H9 (cell line): ENCODE data around the gene HIPK2. TPM values are rescaled to one million over a fixed set of nuclear protein-coding genes. Genes with fewer than 3 reads are reported as not detected.

Source experiments
- DNase-seq: peaks from one replicate; pipeline ENCODE4 v3.0.0-alpha.2; 2017
- H2AFZ ChIP-seq: one replicate; pipeline ENCODE4 v1.6.1; 2013; ENCODE audit warnings: mild to moderate bottlenecking, low read length, control low read depth, moderate library complexity
- H2AK5ac ChIP-seq: 2 replicates; pipeline ENCODE4 v1.6.1; 2013; ENCODE audit warnings: low read length, control low read depth, mixed read lengths; ENCODE audit not compliant: insufficient read length
- H2BK120ac ChIP-seq: one replicate; pipeline ENCODE4 v1.6.1; 2013; ENCODE audit warnings: low read depth, mild to moderate bottlenecking, low read length, control low read depth, inconsistent platforms; ENCODE audit not compliant: poor library complexity, severe bottlenecking
- H2BK12ac ChIP-seq: 2 replicates; pipeline ENCODE4 v1.6.1; 2013; ENCODE audit warnings: low read length, control low read depth, mixed read lengths, low read depth; ENCODE audit not compliant: insufficient read length
- H2BK15ac ChIP-seq: 2 replicates; pipeline ENCODE4 v1.6.1; 2013; ENCODE audit warnings: low read depth, low read length, control low read depth
- H2BK20ac ChIP-seq: one replicate; pipeline ENCODE4 v1.6.1; 2013; ENCODE audit warnings: low read depth, mild to moderate bottlenecking, low read length, control low read depth, inconsistent platforms; ENCODE audit not compliant: poor library complexity, severe bottlenecking
- H2BK5ac ChIP-seq: 2 replicates; pipeline ENCODE4 v1.6.1; 2013; ENCODE audit warnings: low read length, control low read depth, mixed read lengths; ENCODE audit not compliant: insufficient read length
- H3K14ac ChIP-seq: 2 replicates; pipeline ENCODE4 v1.6.1; 2013; ENCODE audit warnings: low read length, control low read depth; ENCODE audit not compliant: insufficient read depth
- H3K18ac ChIP-seq: 2 replicates; pipeline ENCODE4 v1.6.1; 2013; ENCODE audit warnings: low read depth, mild to moderate bottlenecking, mixed read lengths, low read length, control low read depth; ENCODE audit not compliant: insufficient read length
- H3K23ac ChIP-seq: 2 replicates; pipeline ENCODE4 v1.6.1; 2013; ENCODE audit warnings: low read length, control low read depth, mixed read lengths, low read depth; ENCODE audit not compliant: insufficient read length
- H3K23me2 ChIP-seq: 2 replicates; pipeline ENCODE4 v1.6.1; 2013; ENCODE audit warnings: low read depth, mild to moderate bottlenecking, mixed read lengths, low read length, control low read depth; ENCODE audit not compliant: insufficient read length, poor library complexity, severe bottlenecking
- H3K27ac ChIP-seq: 2 replicates; pipeline ENCODE4 v1.5.1; 2013; ENCODE audit warnings: low read length, control low read depth, mixed read lengths, low read depth; ENCODE audit not compliant: insufficient read length
- H3K27me3 ChIP-seq: 2 replicates; pipeline ENCODE4 v1.6.1; 2013; ENCODE audit warnings: low read length, control low read depth, inconsistent platforms; ENCODE audit not compliant: insufficient read depth
- H3K4ac ChIP-seq: 2 replicates; pipeline ENCODE4 v1.6.1; 2013; ENCODE audit warnings: low read depth, mild to moderate bottlenecking, control low read depth, inconsistent platforms, low read length, moderate library complexity
- H3K4me1 ChIP-seq: 2 replicates; pipeline ENCODE4 v1.6.1; 2013; ENCODE audit warnings: low read length, control low read depth, inconsistent platforms; ENCODE audit not compliant: insufficient read depth
- H3K4me2 ChIP-seq: 2 replicates; pipeline ENCODE4 v1.6.1; 2013; ENCODE audit warnings: low read length, control low read depth, mixed read lengths; ENCODE audit not compliant: insufficient read length, insufficient read depth
- H3K56ac ChIP-seq: 2 replicates; pipeline ENCODE4 v1.6.1; 2013; ENCODE audit warnings: low read depth, mild to moderate bottlenecking, mixed read lengths, low read length, control low read depth; ENCODE audit not compliant: insufficient read length
- H3K79me1 ChIP-seq: 2 replicates; pipeline ENCODE4 v1.6.1; 2013; ENCODE audit warnings: low read depth, mild to moderate bottlenecking, moderate library complexity, low read length, control low read depth, inconsistent platforms; ENCODE audit not compliant: insufficient read depth, poor library complexity, severe bottlenecking
- H3K79me2 ChIP-seq: 2 replicates; pipeline ENCODE4 v1.6.1; 2013; ENCODE audit warnings: low read length, control low read depth, inconsistent platforms; ENCODE audit not compliant: insufficient read depth
- H3K9ac ChIP-seq: 2 replicates; pipeline ENCODE4 v1.6.1; 2013; ENCODE audit warnings: low read length, control low read depth, mixed read lengths; ENCODE audit not compliant: insufficient read length; ENCODE audit errors: extremely low read depth
- H3K9me3 ChIP-seq: one replicate; pipeline ENCODE4 v1.6.1; 2013; ENCODE audit warnings: low read depth, low read length, inconsistent platforms; ENCODE audit not compliant: control insufficient read depth
- H3T11ph ChIP-seq: one replicate; pipeline ENCODE4 v1.6.1; 2013; ENCODE audit warnings: mild to moderate bottlenecking, low read length, control low read depth, inconsistent platforms
- H4K20me1 ChIP-seq: one replicate; pipeline ENCODE4 v1.6.1; 2013; ENCODE audit not compliant: control insufficient read depth, insufficient read length, insufficient read depth
- H4K5ac ChIP-seq: 2 replicates; pipeline ENCODE4 v1.6.1; 2013; ENCODE audit warnings: low read depth, mild to moderate bottlenecking, mixed read lengths, low read length, control low read depth; ENCODE audit not compliant: insufficient read length
- H4K8ac ChIP-seq: replicated peaks from 2 replicates; pipeline ENCODE4 v1.6.1; 2013; ENCODE audit warnings: low read length, control low read depth, mixed read lengths, low read depth; ENCODE audit not compliant: insufficient read length
- H4K91ac ChIP-seq: 2 replicates; pipeline ENCODE4 v1.6.1; 2013; ENCODE audit warnings: low read depth, mild to moderate bottlenecking, moderate library complexity, mixed read lengths, low read length, control low read depth; ENCODE audit not compliant: insufficient read length
- H3K27ac Mint-ChIP-seq, 3 experiments: 2 replicates in 2 of 3; 3 replicates in 1 of 3; pipeline ENCODE4 v1.8.0; 2020 to 2021; ENCODE audit warnings: mixed read lengths in 3 of 3, mild to moderate bottlenecking in 1 of 3, moderate library complexity in 1 of 3
- H3K27me3 Mint-ChIP-seq: 2 replicates; pipeline ENCODE4 v1.8.0; 2021; ENCODE audit warnings: low read depth, mild to moderate bottlenecking, moderate library complexity, mixed read lengths
- H3K36me3 Mint-ChIP-seq, 3 experiments: 2 replicates in 2 of 3; 3 replicates in 1 of 3; pipeline ENCODE4 v1.8.0; 2020 to 2021; ENCODE audit warnings: low read depth in 3 of 3, mixed read lengths in 3 of 3; ENCODE audit not compliant: insufficient read depth in 1 of 3
- H3K4me1 Mint-ChIP-seq, 2 experiments: 2 replicates each; pipeline ENCODE4 v1.8.0; 2020; ENCODE audit warnings: mixed read lengths in 2 of 2
- H3K4me3 Mint-ChIP-seq, 2 experiments: 2 replicates in 1 of 2; 3 replicates in 1 of 2; pipeline ENCODE4 v1.8.0; 2020 to 2021; ENCODE audit warnings: mild to moderate bottlenecking in 2 of 2, mixed read lengths in 2 of 2, moderate library complexity in 1 of 2
- H3K9me3 Mint-ChIP-seq, 2 experiments: 2 replicates in 1 of 2; 3 replicates in 1 of 2; pipeline ENCODE4 v1.8.0; 2020; ENCODE audit warnings: mild to moderate bottlenecking in 2 of 2, mixed read lengths in 2 of 2, moderate library complexity in 1 of 2
- WGBS: extraction: QIAGEN DNeasy Blood & Tissue Kit; methylation state at CpG from one replicate; pipeline ENCODE4 v1.1.7; 2013; ENCODE audit warnings: missing lambda C conversion rate, low lambda C conversion rate, mixed read lengths; ENCODE audit not compliant: insufficient read length; ENCODE audit errors: extremely low coverage; 5-methylcytosine and 5-hydroxymethylcytosine counted together
- total RNA-seq: library from RNA; stranded (reverse); gene quantifications from 2 replicates; pipeline ENCODE4 v1.2.1, GENCODE V29; 2021
- TF ChIP-seq, protein P1 (sequence below): fragments of 200-600 bp; sonication (generic); conservative IDR thresholded peaks from 3 replicates; pipeline ENCODE4 v1.8.0; 2021; ENCODE audit warnings: antibody characterized with exemption, mild to moderate bottlenecking

The HIPK2 gene
- total RNA-seq, 1 experiment from 2014 or later, result 21.9 TPM

DNA sequence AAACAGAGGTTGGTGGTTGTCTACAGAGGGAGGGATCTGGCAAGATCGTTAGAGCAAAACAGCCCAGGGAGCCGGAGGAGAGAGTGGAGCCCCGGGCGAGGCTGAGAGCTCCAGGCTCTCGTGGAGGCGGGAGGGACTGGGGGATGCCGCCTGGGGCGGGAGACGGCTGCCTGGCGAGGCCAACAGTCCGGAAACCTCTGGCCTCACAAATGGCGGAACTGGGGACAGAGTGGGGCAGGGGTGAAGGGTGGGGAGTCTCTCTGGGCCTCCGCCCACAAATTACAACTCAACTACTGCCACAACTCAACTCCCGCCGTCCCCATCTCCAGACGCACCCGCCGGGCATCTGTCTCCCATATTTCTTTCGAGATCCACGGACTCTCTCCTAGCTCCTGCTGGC, 206.6 kb downstream of the HIPK2 start:
- H2AK5ac ChIP-seq, result no peak overlapping the region
- H3T11ph ChIP-seq, result no peak overlapping the region
- H2BK15ac ChIP-seq, result no peak overlapping the region
- Mint-ChIP-seq H3K36me3 (peaks cover 0 to 5% (median 4%) of the 10 kb centered on the region in 3 experiments; a peak in 2 of 7 replicates), H3K27me3 (no peaks in the 10 kb centered on the region; the same call in 1 of the 2 replicates), H3K9me3 (no peaks in the 10 kb centered on the region), H3K4me3 (no peak overlapping the region), H3K4me1 (peaks cover 19 to 25% of the 10 kb centered on the region in 2 experiments), H3K27ac (peak overlapping the region in 1 of 3 experiments; percentile 26; a peak in 3 of 7 replicates)
- H3K18ac ChIP-seq, result no peak overlapping the region
- no peaks in the 10 kb centered on the region for H3K4me1 ChIP-seq
- WGBS, result no CpG with 5 or more reads among the region's 20 CpGs
- no peak overlapping the region for H3K4me2 ChIP-seq
- no peaks in the 10 kb centered on the region for H3K79me1 ChIP-seq
- no peak for DNase-seq
- H3K9me3 ChIP-seq, result no peaks in the 10 kb centered on the region
- no peaks in the 10 kb centered on the region for H3K23me2 ChIP-seq
- H3K56ac ChIP-seq, result no peak overlapping the region
- H4K5ac ChIP-seq, result no peak overlapping the region
- no peak overlapping the region for H2BK12ac ChIP-seq
- no peak overlapping the region for H4K8ac ChIP-seq
- H3K9ac ChIP-seq, result no peak overlapping the region
- H2BK120ac ChIP-seq, result no peak overlapping the region
- H3K27ac ChIP-seq, result no peak overlapping the region
- no peaks in the 10 kb centered on the region for H3K79me2 ChIP-seq
- no peak overlapping the region for H3K14ac ChIP-seq
- H3K4ac ChIP-seq, result no peak overlapping the region
- no peak overlapping the region for H2BK20ac ChIP-seq
- TF ChIP-seq, protein P1, sequence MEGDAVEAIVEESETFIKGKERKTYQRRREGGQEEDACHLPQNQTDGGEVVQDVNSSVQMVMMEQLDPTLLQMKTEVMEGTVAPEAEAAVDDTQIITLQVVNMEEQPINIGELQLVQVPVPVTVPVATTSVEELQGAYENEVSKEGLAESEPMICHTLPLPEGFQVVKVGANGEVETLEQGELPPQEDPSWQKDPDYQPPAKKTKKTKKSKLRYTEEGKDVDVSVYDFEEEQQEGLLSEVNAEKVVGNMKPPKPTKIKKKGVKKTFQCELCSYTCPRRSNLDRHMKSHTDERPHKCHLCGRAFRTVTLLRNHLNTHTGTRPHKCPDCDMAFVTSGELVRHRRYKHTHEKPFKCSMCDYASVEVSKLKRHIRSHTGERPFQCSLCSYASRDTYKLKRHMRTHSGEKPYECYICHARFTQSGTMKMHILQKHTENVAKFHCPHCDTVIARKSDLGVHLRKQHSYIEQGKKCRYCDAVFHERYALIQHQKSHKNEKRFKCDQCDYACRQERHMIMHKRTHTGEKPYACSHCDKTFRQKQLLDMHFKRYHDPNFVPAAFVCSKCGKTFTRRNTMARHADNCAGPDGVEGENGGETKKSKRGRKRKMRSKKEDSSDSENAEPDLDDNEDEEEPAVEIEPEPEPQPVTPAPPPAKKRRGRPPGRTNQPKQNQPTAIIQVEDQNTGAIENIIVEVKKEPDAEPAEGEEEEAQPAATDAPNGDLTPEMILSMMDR, result no peak
- H3K27me3 ChIP-seq, result no peaks in the 10 kb centered on the region
- H3K23ac ChIP-seq, result no peak overlapping the region
- no peak overlapping the region for H4K91ac ChIP-seq
- no peak overlapping the region for H2AFZ ChIP-seq
- H2BK5ac ChIP-seq, result no peak overlapping the region
- H4K20me1 ChIP-seq, result no peaks in the 10 kb centered on the region
